Measurements from ENCODE around the gene SH3PXD2B.

The SH3PXD2B gene

GRCh38 chr5:172283020-172283861 is 171.1 kb downstream of the SH3PXD2B start, which contains the start of gene UBTD2:
Gene UBTD2 (minus strand): TSS chr5:172283764. CDS start chr5:172283665, 99 bp downstream.
- no peaks in the 10 kb centered on the region for H3K36me3 ChIP-seq (ENCODE audit: insufficient read depth, low read length)
- H3K79me2 ChIP-seq (ENCODE audit: control insufficient read depth, insufficient read depth, low read length, unreplicated experiment) = peaks cover 50% of the 10 kb centered on the region
- H3K27me3 ChIP-seq (ENCODE audit: insufficient read depth, low read length) = no peaks in the 10 kb centered on the region
- H2AFZ ChIP-seq (ENCODE audit: low read length, unreplicated experiment) = peak within 1 kb of the TSS; percentile 97
- peaks cover 29% of the 10 kb centered on the region for H3K4me1 ChIP-seq (ENCODE audit: control insufficient read depth, insufficient read depth, low read length, unreplicated experiment)
- H3K4me3 ChIP-seq (ENCODE audit: low read depth, low read length) = peak within 1 kb of the TSS; percentile 97
- peak within 1 kb of the TSS; percentile 68 for H3K27ac ChIP-seq (ENCODE audit: low read depth, low read length)

DNA sequence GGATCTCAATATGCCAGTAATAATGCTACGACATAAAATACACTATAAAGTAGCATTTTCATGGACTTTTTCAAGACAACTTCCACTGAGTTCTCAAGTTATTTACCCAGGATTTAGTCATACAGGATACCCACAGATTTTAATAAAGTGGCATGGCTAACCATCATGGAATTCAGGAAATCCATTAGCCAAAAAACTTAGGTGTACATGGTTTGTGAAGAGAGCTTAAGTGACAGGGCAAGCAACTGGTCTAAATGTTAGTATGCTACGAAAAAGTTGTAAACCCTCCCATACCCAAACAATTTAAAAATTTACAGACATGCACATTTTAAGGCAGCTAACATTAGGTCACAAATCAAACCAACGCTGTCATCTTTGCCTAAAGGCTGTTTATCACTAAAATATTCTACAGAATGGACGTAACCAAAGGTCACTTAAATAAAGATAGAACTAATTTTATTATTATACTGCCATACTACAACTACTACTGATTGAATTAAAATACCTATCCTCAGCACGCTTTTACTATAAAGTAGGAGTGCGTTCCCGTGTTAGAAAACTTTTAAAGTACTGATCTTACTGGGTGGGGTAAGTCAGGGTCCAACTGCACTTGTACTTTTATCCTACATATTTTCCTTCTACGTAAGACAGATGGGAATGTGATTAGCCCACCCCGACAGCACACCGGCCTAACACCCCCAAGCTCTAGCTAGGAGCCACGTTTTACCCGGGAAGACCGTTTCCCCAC is 171.9 kb downstream of the SH3PXD2B start:
- Histone ChIP-seq H3K27me3 (ENCODE audit: insufficient read depth, low read length) (no peaks in the 10 kb centered on the region), H2AFZ (ENCODE audit: low read length, unreplicated experiment) (peak overlapping the region; percentile 45), H3K4me1 (ENCODE audit: control insufficient read depth, insufficient read depth, low read length, unreplicated experiment) (peaks cover 31% of the 10 kb centered on the region), H3K79me2 (ENCODE audit: control insufficient read depth, insufficient read depth, low read length, unreplicated experiment) (peaks cover 58% of the 10 kb centered on the region), H3K4me3 (ENCODE audit: low read depth, low read length) (peak overlapping the region; percentile 97), H3K36me3 (ENCODE audit: insufficient read depth, low read length) (0 out of 2 replicates have a peak, but pooled peaks cover under 1% of the 10 kb centered on the region), H3K27ac (ENCODE audit: low read depth, low read length) (peak overlapping the region; percentile 68)

GRCh38 chr5:172281346-172281745 is 173.0 kb downstream of the SH3PXD2B start:
- Histone ChIP-seq H3K79me2 (ENCODE audit: control insufficient read depth, insufficient read depth, low read length, unreplicated experiment) (peaks cover 66% of the 10 kb centered on the region), H3K27ac (ENCODE audit: low read depth, low read length) (peak overlapping the region; percentile 68), H3K27me3 (ENCODE audit: insufficient read depth, low read length) (no peaks in the 10 kb centered on the region), H3K4me1 (ENCODE audit: control insufficient read depth, insufficient read depth, low read length, unreplicated experiment) (peaks cover 42% of the 10 kb centered on the region), H2AFZ (ENCODE audit: low read length, unreplicated experiment) (peak overlapping the region; percentile 28), H3K36me3 (ENCODE audit: insufficient read depth, low read length) (0 out of 2 replicates have a peak, but pooled peaks cover 5% of the 10 kb centered on the region), H3K4me3 (ENCODE audit: low read depth, low read length) (peak overlapping the region; percentile 97)

- Histone ChIP-seq H3K27me3 (ENCODE audit: insufficient read depth, low read length) (no peaks in the 10 kb centered on the region), H3K4me3 (ENCODE audit: low read depth, low read length) (peak overlapping the region; percentile 97), H3K79me2 (ENCODE audit: control insufficient read depth, insufficient read depth, low read length, unreplicated experiment) (peaks cover 70% of the 10 kb centered on the region), H3K36me3 (ENCODE audit: insufficient read depth, low read length) (0 out of 2 replicates have a peak, but pooled peaks cover 5% of the 10 kb centered on the region), H3K27ac (ENCODE audit: low read depth, low read length) (peak overlapping the region; percentile 68; the same call in 1 of the 2 replicates), H3K4me1 (ENCODE audit: control insufficient read depth, insufficient read depth, low read length, unreplicated experiment) (peaks cover 45% of the 10 kb centered on the region), H2AFZ (ENCODE audit: low read length, unreplicated experiment) (no peak overlapping the region)
These were observed 173.4 kb downstream of the SH3PXD2B start for GRCh38 chr5:172280929-172281328.

DNA sequence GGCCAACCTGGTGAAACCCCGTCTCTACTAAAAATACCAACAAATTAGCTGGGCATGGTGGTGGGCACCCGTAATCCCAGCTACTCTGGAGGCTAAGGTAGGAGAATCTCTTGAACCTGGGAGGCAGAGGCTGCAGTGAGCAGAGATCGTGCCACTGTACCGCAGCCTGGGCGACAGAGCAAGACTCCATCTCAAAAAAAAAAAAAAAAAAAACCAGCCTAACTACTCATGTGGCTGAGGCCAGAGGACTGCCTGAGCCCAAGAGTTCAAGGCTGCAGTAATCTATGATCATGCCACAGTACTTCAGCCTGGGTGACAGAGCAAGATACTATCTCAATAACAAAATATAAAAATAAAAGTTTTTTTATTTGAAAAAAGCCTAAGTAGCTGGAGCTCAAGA is 174.0 kb downstream of the SH3PXD2B start:
- Histone ChIP-seq H3K36me3 (ENCODE audit: insufficient read depth, low read length) (0 out of 2 replicates have a peak, but pooled peaks cover 5% of the 10 kb centered on the region), H3K4me3 (ENCODE audit: low read depth, low read length) (no peak overlapping the region), H3K4me1 (ENCODE audit: control insufficient read depth, insufficient read depth, low read length, unreplicated experiment) (peaks cover 45% of the 10 kb centered on the region), H3K27me3 (ENCODE audit: insufficient read depth, low read length) (no peaks in the 10 kb centered on the region), H3K27ac (ENCODE audit: low read depth, low read length) (no peak overlapping the region), H3K79me2 (ENCODE audit: control insufficient read depth, insufficient read depth, low read length, unreplicated experiment) (peaks cover 77% of the 10 kb centered on the region), H2AFZ (ENCODE audit: low read length, unreplicated experiment) (no peak overlapping the region)

DNA sequence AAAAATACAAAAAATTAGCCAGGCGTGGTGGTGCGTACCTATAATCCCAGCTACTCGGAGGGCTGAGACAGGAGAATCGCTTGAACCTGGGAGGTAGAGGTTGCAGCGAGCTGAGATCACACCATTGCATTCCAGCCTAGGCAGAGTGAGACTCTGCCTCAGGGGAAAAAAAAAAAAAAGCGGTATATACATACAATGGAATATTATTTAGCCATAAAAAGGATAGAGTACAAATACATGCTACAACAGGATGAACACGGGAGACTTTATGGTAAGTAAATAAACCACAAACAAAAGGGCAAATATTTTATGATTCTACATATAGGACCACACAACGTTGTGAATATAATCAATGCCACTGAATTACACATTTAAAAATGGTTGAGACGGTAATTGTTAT is 176.0 kb downstream of the SH3PXD2B start:
- Histone ChIP-seq H3K27me3 (ENCODE audit: insufficient read depth, low read length) (no peaks in the 10 kb centered on the region), H3K4me3 (ENCODE audit: low read depth, low read length) (no peak overlapping the region), H3K4me1 (ENCODE audit: control insufficient read depth, insufficient read depth, low read length, unreplicated experiment) (peaks cover 42% of the 10 kb centered on the region), H3K27ac (ENCODE audit: low read depth, low read length) (no peak overlapping the region), H3K79me2 (ENCODE audit: control insufficient read depth, insufficient read depth, low read length, unreplicated experiment) (peaks cover 94% of the 10 kb centered on the region), H2AFZ (ENCODE audit: low read length, unreplicated experiment) (no peak overlapping the region), H3K36me3 (ENCODE audit: insufficient read depth, low read length) (peaks cover 9% of the 10 kb centered on the region; the same call in 1 of the 2 replicates)

DNA sequence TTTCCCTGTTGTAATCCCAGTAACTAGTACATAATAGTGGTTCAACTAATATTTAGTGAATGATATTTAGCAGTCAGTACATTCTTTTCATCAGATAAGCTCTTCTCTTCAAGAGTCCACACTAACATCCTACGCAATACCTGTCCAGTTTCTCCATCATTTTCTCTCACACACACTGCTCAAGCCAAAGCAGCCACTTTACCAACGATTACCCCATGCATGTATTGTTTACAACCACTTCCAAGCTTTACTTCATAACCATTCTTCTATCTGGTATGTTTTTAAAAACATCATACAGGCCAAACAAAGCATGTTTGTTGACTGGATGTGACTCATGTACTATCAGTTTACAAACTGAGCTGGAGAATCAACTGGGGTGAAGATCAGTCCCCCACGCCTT is 178.1 kb downstream of the SH3PXD2B start:
- Histone ChIP-seq H3K27me3 (ENCODE audit: insufficient read depth, low read length) (no peaks in the 10 kb centered on the region), H3K79me2 (ENCODE audit: control insufficient read depth, insufficient read depth, low read length, unreplicated experiment) (peaks cover 93% of the 10 kb centered on the region), H3K4me3 (ENCODE audit: low read depth, low read length) (peak overlapping the region; percentile 12), H2AFZ (ENCODE audit: low read length, unreplicated experiment) (no peak overlapping the region), H3K36me3 (ENCODE audit: insufficient read depth, low read length) (peaks cover 9% of the 10 kb centered on the region; the same call in 1 of the 2 replicates), H3K27ac (ENCODE audit: low read depth, low read length) (peak overlapping the region; percentile 85), H3K4me1 (ENCODE audit: control insufficient read depth, insufficient read depth, low read length, unreplicated experiment) (peaks cover 32% of the 10 kb centered on the region)
